NCI-H2196 treated with DMSO at 0.1 percent for 48 hours (cell line): Measurements from ENCODE around the gene STX18.

Experiments
- DNase-seq: peaks from one replicate; lab custom pipeline; 2025; ENCODE audit not compliant: unreplicated experiment; lab: John Stamatoyannopoulos, UW

STX18 gene

DNA sequence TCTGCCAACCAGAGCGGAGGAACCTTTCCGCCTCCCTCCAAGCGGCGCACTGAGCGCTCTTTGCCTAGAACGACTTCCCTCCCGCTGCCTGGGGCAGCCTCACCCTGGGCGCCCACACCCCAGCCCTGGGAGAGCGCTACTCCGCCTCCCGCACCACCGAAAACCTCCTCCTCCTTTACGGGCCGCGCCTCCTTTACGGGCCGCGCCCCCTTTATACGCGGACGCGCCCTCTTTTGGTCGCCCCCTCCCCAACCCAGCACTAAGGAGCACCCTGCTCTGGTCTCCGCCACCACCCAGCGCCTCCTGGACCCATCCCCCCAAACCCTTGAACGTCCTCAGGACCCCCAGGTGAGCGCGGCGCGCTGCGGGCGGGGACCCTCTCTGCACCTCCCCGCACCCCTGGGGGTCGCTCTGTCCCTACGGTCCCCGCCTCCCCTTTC lies 155.5 kb downstream of the STX18 start:
- DNase-seq = no peak

DNA sequence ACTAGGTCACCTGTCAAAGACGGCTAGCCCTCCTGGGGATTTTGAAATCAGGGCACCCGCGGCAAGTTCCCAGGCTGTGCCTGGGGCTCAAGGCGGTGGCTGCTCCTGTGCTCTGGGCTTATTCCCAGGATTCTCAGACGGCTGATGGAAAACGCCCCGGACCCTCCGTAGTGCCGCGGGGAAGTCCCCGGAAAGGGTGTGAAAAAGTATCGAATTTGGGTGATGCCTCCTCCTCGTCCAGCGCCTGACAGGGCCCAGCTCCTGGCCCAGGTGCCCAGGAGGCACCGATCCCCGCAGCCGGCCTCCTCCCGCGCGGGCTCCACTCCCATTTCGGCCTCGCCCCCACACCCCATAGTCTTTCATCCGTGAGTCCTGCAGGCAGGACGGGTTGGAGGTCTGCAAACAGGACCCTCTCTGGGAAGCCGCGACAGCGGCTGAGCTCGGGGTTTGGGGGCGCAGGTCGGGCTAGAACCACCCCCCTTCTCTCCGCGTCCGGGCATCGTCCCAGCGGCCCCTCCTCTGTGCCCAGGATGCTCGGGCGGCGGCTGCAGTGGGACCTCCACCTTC lies 156.0 kb downstream of the STX18 start:
- DNase-seq = no peak

DNA sequence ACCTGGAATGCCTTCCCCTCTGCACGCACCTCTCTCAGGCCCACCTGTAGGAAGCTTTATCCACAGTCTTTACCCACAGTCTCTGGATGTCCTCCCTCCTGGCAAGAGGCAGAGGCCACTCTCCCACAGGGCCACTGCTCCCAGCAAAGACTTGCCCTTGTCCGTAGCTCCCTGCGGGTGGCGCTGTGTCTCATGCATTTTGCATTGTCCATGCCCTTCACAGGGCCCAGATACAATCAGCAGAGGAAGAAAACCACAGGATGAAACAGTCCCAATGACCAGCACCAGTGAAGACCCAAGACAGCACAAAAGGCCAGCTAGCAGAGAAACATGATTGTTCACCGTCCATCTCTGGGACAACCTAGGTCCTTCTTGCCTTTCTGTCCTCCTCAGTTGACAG lies 157.0 kb downstream of the STX18 start:
- no peak for DNase-seq

DNA sequence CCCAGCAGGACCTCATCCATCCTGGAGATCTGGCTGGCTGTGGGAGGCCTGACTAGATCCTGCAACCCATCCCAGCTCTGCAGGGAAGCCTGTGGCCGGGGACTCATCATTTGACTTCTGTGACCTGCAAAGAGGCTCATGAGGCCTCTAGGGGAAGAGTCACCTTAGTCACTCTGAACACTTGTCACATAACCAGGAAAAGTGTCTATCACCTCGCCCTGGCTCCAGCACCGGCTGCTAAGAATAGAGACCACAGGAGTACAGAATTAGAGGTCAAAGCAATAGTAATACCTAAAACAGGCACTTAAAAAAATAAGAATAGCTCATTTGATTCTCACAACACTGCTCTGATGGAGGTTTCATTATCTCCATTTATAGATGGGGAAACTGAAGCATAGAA lies 158.8 kb downstream of the STX18 start:
- no peak for DNase-seq

DNA sequence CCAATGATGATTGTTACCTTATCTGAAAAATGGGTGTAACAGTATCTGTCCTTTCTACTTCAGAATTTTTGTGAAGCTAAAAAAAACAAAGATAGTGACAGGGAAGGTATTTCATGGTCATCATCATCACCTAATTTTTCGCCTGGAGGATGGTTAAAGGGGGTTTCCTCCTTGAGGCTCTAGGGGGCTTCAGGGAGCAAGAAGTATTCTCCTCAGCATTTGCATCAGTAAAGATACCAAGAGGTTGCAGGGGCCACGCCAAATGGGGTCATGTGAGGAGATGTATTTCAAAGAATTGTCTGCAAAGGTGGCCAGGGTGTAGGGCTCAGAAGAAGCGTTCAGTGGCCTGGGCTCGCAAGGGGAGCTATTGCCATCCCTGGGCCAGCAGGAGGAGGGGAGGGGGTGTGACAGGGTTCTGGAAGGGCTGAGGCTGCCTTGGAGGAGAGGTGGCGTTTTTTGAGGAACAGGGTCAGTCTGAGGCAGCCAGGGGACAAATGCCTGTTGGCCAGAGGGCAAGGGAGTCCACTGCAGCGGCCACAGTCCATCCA lies 162.2 kb downstream of the STX18 start:
- DNase-seq = no peak

DNA sequence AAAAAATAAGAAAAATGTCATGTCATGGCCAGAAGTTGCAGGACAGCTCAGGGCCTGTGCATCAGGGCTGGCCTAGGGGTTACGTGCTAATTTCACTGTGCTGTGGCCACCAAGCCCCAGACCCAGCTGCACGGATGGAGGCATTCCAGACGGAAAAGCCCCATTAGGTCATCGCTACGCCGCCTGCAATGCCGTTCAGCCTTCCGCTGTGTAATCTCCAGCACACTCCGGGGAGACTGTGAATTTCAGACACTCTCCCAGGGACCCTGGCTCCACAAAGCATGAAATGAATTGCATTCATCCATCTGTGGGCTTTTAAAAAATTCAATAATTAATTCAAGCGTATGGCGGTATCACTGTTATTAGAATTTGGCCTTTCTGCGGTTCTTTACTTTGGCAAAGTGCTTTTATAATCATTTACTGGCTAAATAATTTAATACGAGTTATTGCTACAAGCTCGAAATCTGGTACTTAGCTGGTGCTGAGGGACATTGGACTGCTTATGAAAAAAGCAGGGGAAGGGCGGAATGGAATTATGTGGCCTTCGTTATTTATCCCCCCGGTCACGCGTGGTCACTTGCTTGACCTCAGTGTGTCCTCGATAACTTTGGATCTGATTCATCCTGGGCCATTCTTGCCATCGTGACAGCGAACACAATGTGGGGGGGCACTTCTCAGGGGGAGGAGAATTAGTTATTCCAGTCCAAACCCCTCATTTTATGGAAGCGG lies 164.0 kb downstream of the STX18 start:
- no peak for DNase-seq

DNA sequence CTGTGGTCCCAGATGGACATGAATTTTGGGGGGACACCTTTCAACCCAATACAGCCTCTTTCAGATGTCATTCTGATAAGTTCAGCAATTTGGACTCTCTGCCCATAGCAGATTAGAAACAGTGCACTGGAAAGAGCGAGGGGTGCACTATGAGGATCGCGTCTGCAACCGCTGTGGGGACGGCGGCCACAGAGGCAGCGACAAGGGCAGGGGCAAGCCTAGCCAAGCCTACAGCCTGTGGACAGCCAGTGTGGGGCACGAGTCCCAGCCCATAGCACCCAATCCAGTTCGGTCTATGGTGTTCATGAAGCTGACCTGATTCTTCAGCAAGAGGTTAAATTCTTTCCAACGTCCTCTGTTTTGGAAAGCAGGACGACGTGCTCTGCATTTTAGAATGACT lies 164.7 kb downstream of the STX18 start:
- no peak for DNase-seq

DNA sequence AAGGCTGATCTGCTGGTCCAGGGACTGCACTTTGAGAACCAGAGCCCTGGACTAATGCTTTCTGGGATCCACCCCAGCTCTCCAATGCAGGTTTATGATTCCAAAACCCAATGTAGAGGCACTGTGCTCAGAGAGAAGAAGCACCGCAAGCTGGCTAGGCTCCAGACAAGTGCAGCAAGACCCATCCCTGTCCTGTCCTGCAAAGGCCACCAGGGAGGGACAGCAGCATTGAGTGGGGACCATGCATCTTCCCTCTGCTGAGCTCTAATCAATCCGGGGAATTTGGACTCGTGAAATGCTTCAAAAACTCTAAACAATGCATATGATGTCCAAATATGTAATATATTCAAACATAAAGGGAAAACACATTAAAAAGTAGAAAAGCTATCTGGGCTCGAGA lies 165.8 kb downstream of the STX18 start:
- DNase-seq = no peak

DNA sequence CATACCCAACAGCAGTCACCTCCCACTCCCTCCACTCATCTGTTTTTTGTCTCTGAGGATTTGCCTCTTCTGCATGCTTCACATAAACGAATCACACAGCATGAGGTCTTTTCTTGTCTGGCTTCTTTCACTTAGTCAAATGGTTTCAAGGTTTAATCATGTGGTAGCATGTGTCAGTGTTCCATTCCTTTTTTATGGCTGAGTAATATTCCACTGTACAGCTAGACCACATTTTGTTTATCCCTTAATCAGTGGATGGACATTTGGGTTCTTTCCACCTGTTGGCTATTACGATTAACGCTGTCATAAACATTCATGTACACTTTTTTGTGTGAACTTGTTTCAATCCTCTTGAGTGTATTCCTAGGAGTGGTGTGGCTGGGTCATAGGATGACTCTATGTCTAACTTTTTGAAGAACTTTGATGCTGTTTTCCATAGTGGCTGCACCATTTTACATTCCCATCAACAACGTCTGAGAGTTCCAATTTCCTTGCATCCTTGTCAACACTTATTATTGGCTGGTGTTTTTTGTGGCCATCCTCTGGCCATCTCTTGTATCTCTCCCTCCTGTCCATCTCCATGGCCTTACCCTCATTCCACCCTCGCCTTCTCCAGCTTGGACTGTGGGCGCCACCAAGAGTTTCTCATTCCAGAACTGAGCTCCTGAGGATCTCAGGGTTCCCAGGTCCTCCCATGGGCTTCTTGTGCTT lies 167.3 kb downstream of the STX18 start:
- no peak for DNase-seq
